ENCODE measurements around the gene FADS3. TPM values are rescaled to one million over a fixed set of nuclear protein-coding genes. Genes with fewer than 3 reads are reported as not detected.

Gene FADS3
- total RNA-seq, 1 experiment from 2014 or later: 65.8 TPM

DNA sequence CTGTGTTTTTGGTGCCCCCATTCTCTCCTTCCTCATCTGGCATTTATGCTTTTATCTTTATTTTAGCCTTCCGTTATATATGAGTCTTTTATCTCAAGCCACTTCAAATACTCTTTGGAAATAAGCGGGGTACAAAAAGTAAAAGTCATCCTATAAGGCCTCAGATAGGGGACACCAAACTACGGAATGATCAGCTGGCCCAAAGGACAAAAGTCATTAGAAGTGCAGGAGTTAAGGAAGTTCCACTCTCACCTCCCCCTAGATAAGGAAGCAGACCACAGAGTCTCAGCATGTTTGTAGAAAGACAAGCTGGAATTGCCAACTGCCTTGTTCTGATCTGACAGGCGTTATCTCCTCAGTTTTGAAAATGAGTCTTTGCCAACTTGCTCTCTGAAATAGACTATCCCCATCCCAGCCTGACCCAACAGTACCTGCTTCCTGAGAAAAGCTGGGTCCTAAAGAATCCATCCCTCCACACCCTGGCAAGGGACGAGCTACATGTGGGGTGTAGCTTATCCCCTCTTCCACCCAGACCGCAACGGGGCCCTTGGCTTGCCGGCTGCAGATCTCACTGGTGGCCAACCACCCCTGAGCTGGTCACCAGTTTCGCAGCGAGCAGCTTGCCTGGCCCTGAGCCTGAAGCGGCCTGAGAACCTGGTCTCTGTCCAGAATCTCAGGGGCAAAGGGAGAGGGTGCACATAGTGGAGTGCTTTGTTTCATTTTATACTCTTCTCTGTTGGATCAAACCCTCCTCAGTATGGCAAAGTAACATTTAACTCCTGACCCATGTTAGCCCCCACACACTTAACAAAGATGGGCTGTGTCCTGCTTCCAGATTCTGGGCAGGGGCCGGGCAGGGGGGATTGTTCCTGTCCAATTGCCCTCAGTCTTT is 49.5 kb downstream of the FADS3 start:
- Histone ChIP-seq H3K9me3 (ENCODE audit: control insufficient read depth in 1 of 2, insufficient read depth in 1 of 2, low read depth in 1 of 2, low read length in 2 of 2) (no peaks in the 10 kb centered on the region), H3K79me2 (ENCODE audit: insufficient read depth, low read length) (no peaks in the 10 kb centered on the region), H3K4me2 (ENCODE audit: low read length) (no peak overlapping the region), H3K9me2 (ENCODE audit: insufficient read depth) (no peaks in the 10 kb centered on the region), H2AFZ (ENCODE audit: low read depth, low read length, poor library complexity, severe bottlenecking) (no peak overlapping the region), H4K20me1 (ENCODE audit: insufficient read depth) (no peaks in the 10 kb centered on the region), H3K4me1 (ENCODE audit: control insufficient read depth in 1 of 2, insufficient read depth in 2 of 2, low read length in 2 of 2) (no peaks in the 10 kb centered on the region), H3K9ac (ENCODE audit: low read length) (no peak overlapping the region), H3K36me3 (ENCODE audit: control insufficient read depth in 1 of 2, insufficient read depth in 2 of 2, low read length in 2 of 2) (no peaks in the 10 kb centered on the region), H3K27me3 (ENCODE audit: insufficient read depth, low read length) (no peaks in the 10 kb centered on the region), H3K4me3 (replicated peaks in 1 of 2; ENCODE audit: low read depth in 1 of 2, low read length in 2 of 2) (no peak overlapping the region), H3K27ac (ENCODE audit: low read depth, low read length) (no peak overlapping the region)
- ChIA-PET CTCF (interaction anchor here (1.2 kb wide), 1 partner anchor 27 kb away, joined by 3 read pairs; no protein-coding TSS in a partner anchor), POLR2A (no interaction called here), RAD21 (ENCODE audit: low non-redundant PET in 1 of 2, low total read pairs in 2 of 2, uncharacterized antibody in 2 of 2, unreplicated experiment in 2 of 2) (no interaction called here)
- ATAC-seq (no peak), DNase-seq (ENCODE audit: low read depth, low spot score) (no peak)
- TF ChIP-seq, protein P1, sequence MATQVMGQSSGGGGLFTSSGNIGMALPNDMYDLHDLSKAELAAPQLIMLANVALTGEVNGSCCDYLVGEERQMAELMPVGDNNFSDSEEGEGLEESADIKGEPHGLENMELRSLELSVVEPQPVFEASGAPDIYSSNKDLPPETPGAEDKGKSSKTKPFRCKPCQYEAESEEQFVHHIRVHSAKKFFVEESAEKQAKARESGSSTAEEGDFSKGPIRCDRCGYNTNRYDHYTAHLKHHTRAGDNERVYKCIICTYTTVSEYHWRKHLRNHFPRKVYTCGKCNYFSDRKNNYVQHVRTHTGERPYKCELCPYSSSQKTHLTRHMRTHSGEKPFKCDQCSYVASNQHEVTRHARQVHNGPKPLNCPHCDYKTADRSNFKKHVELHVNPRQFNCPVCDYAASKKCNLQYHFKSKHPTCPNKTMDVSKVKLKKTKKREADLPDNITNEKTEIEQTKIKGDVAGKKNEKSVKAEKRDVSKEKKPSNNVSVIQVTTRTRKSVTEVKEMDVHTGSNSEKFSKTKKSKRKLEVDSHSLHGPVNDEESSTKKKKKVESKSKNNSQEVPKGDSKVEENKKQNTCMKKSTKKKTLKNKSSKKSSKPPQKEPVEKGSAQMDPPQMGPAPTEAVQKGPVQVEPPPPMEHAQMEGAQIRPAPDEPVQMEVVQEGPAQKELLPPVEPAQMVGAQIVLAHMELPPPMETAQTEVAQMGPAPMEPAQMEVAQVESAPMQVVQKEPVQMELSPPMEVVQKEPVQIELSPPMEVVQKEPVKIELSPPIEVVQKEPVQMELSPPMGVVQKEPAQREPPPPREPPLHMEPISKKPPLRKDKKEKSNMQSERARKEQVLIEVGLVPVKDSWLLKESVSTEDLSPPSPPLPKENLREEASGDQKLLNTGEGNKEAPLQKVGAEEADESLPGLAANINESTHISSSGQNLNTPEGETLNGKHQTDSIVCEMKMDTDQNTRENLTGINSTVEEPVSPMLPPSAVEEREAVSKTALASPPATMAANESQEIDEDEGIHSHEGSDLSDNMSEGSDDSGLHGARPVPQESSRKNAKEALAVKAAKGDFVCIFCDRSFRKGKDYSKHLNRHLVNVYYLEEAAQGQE (IDR thresholded peaks at IDR 0.05; ENCODE audit: low read depth): no peak
- TF ChIP-seq POLR2AphosphoS5 (IDR thresholded peaks at IDR 0.05; ENCODE audit: low read depth, low read length): no peak
- TF ChIP-seq CBX3 (IDR thresholded peaks at IDR 0.05; ENCODE audit: low read depth): no peak
- no peak for TF ChIP-seq YY1 (IDR thresholded peaks at IDR 0.05; ENCODE audit: extremely low read depth, insufficient replicate concordance, low read depth, low read length)
- TF ChIP-seq, protein P2, sequence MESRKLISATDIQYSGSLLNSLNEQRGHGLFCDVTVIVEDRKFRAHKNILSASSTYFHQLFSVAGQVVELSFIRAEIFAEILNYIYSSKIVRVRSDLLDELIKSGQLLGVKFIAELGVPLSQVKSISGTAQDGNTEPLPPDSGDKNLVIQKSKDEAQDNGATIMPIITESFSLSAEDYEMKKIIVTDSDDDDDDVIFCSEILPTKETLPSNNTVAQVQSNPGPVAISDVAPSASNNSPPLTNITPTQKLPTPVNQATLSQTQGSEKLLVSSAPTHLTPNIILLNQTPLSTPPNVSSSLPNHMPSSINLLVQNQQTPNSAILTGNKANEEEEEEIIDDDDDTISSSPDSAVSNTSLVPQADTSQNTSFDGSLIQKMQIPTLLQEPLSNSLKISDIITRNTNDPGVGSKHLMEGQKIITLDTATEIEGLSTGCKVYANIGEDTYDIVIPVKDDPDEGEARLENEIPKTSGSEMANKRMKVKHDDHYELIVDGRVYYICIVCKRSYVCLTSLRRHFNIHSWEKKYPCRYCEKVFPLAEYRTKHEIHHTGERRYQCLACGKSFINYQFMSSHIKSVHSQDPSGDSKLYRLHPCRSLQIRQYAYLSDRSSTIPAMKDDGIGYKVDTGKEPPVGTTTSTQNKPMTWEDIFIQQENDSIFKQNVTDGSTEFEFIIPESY (IDR thresholded peaks at IDR 0.05; ENCODE audit: extremely low read depth, insufficient replicate concordance, low read length): no peak
- TF ChIP-seq SIN3A (IDR thresholded peaks at IDR 0.05; ENCODE audit: low read depth): no peak
- no peak for TF ChIP-seq EGR1 (IDR thresholded peaks at IDR 0.05; ENCODE audit: low read depth)
- no peak for TF ChIP-seq JUND (IDR thresholded peaks at IDR 0.05)
- no peak for TF ChIP-seq CEBPB (IDR thresholded peaks at IDR 0.05; ENCODE audit: low read depth)
- TF ChIP-seq, protein P3, sequence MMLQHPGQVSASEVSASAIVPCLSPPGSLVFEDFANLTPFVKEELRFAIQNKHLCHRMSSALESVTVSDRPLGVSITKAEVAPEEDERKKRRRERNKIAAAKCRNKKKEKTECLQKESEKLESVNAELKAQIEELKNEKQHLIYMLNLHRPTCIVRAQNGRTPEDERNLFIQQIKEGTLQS (IDR thresholded peaks at IDR 0.05): no peak
- TF ChIP-seq RAD21 (IDR thresholded peaks at IDR 0.05; ENCODE audit: low read depth): no peak
- no peak for TF ChIP-seq ZNF274 (IDR thresholded peaks at IDR 0.05; ENCODE audit: low read depth, low read length)
- TF ChIP-seq POLR2A (IDR thresholded peaks at IDR 0.05; ENCODE audit: borderline replicate concordance, extremely low read depth, insufficient read depth, insufficient read length): no peak
- TF ChIP-seq TCF7L2 (IDR thresholded peaks at IDR 0.05; ENCODE audit: borderline replicate concordance, extremely low read depth, insufficient read depth, insufficient read length): no peak
- no peak for TF ChIP-seq SP1 (IDR thresholded peaks at IDR 0.05; ENCODE audit: low read depth)
- TF ChIP-seq FOSL1 (IDR thresholded peaks at IDR 0.05; ENCODE audit: low read depth): no peak
- TF ChIP-seq, protein P4, sequence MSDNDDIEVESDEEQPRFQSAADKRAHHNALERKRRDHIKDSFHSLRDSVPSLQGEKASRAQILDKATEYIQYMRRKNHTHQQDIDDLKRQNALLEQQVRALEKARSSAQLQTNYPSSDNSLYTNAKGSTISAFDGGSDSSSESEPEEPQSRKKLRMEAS (IDR thresholded peaks at IDR 0.05): no peak
- no TSS peak for BruUV-seq (replicated peaks)
- intact Hi-C loops (cut with micrococcal nuclease): no loop called here

Measured in HCT116 (cell line).